ENCODE data around the gene TTLL11. TPM values are rescaled to one million over a fixed set of nuclear protein-coding genes. Genes with fewer than 3 reads are reported as not detected.

TTLL11 gene
- total RNA-seq, 1 donor = 6.2 TPM

- no peaks in the 10 kb centered on the region for H3K9me3 ChIP-seq (ENCODE audit: low read depth, low read length)
- no peaks in the 10 kb centered on the region for H4K20me1 ChIP-seq (ENCODE audit: insufficient read depth, low read length)
- H3K27ac ChIP-seq (ENCODE audit: low read depth, low read length) = no peak overlapping the region
- H3K36me3 ChIP-seq (ENCODE audit: insufficient read depth, low read length) = no peaks in the 10 kb centered on the region
- TF ChIP-seq, protein P1, sequence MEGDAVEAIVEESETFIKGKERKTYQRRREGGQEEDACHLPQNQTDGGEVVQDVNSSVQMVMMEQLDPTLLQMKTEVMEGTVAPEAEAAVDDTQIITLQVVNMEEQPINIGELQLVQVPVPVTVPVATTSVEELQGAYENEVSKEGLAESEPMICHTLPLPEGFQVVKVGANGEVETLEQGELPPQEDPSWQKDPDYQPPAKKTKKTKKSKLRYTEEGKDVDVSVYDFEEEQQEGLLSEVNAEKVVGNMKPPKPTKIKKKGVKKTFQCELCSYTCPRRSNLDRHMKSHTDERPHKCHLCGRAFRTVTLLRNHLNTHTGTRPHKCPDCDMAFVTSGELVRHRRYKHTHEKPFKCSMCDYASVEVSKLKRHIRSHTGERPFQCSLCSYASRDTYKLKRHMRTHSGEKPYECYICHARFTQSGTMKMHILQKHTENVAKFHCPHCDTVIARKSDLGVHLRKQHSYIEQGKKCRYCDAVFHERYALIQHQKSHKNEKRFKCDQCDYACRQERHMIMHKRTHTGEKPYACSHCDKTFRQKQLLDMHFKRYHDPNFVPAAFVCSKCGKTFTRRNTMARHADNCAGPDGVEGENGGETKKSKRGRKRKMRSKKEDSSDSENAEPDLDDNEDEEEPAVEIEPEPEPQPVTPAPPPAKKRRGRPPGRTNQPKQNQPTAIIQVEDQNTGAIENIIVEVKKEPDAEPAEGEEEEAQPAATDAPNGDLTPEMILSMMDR (IDR thresholded peaks at IDR 0.05; ENCODE audit: extremely low read depth, low read depth, low read length) = no peak
- no peak overlapping the region for H3K4me2 ChIP-seq (ENCODE audit: insufficient read depth, low read length)
- peak; percentile 31 for DNase-seq (ENCODE audit: insufficient read length, low spot score, missing footprints)
- no peak overlapping the region for H3K4me3 ChIP-seq (ENCODE audit: insufficient read depth, low read length)
- no peak overlapping the region for H2AFZ ChIP-seq (ENCODE audit: low read length)
- no peaks in the 10 kb centered on the region for H3K27me3 ChIP-seq (ENCODE audit: insufficient read depth, low read length)
- peaks cover 2% of the 10 kb centered on the region for H3K4me1 ChIP-seq (ENCODE audit: insufficient read depth, low read length)
- no peaks in the 10 kb centered on the region for H3K79me2 ChIP-seq (ENCODE audit: insufficient read depth, low read length)
Observed at GRCh38 chr9:121823451-121824169, 269.5 kb downstream of the TTLL11 start.

DNA sequence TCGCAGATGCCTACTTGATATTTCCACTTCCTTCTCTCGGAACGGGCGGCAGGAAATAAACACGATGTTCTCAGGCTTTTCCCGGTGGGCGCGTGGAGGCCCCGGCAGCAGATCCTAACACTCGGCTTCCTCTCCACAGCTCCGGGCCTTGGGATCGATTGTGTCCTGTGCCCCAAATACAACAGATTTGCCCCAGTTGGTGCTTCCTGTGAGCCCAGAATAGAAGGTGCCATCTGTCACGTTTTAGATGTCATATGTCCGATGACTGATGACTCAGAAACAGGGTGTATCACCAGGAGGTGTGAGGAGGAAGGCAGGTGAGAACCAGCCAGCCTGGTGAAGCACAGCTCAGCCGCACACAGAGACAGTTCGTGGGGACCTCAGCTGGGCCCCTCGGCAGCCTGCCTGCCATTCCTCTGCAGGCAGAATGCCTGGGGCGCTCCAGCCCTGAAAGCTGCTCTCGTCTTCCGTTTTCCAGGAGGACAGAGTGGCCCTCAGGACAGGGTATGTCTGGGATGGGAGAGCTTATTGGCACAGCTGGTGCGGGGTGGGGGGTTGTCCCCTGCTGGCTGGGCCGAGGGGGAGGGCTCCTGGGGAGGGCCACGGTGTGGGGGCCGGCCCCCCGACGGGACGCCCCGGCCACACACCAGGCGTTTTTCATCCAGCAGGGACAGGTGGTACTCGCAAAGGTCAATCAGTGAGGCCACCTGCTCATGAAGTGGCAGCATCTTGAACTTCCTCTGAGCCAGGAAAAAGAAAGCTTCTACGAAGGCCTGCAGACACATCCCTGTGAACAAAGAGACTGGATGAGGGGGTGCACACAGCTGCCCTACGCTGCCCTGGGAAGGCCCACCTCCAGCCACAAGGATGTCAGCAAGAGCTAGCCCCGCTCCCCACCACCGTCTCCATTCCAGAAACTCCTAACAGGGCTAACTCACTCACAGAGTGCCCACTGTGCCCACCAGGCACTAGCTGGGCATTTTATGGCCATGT, 270.7 kb downstream of the TTLL11 start:
- Histone ChIP-seq H3K4me1 (ENCODE audit: insufficient read depth, low read length) (peaks cover 2% of the 10 kb centered on the region), H3K4me3 (ENCODE audit: insufficient read depth, low read length) (no peak overlapping the region)

DNA sequence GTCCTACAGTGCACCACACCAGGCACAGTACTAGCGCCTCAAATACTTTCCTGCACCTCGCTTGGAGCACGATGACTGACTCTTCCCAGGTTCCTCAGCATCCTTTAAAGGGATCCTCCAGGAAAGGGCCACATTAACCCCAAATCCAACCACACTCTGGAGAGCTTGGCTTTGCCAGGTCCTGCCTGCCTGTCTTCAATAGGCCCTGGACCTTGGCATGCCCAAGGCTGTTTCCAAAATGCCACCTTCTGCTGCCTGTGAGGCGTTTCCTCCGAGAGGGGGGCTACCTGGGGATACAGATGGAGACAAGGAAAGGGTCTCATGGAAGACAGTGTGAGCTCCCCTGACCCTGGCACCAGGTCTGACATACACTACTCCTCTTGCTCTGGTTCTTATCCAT, 271.8 kb downstream of the TTLL11 start:
- H3K79me2 ChIP-seq (ENCODE audit: insufficient read depth, low read length) = no peaks in the 10 kb centered on the region

More for the DNA sequence above, 270.7 kb downstream of the TTLL11 start:
- Histone ChIP-seq H3K36me3 (ENCODE audit: insufficient read depth, low read length) (no peaks in the 10 kb centered on the region), H3K79me2 (ENCODE audit: insufficient read depth, low read length) (no peaks in the 10 kb centered on the region), H3K4me2 (ENCODE audit: insufficient read depth, low read length) (no peak overlapping the region), H3K27me3 (ENCODE audit: insufficient read depth, low read length) (no peaks in the 10 kb centered on the region), H3K27ac (ENCODE audit: low read depth, low read length) (no peak overlapping the region), H3K9me3 (ENCODE audit: low read depth, low read length) (no peaks in the 10 kb centered on the region), H2AFZ (ENCODE audit: low read length) (no peak overlapping the region), H4K20me1 (ENCODE audit: insufficient read depth, low read length) (no peaks in the 10 kb centered on the region)
- TF ChIP-seq, protein P1 (IDR thresholded peaks at IDR 0.05; ENCODE audit: extremely low read depth, low read depth, low read length) = no peak
- DNase-seq (ENCODE audit: insufficient read length, low spot score, missing footprints) = peak; percentile 76

More for the DNA sequence above, 271.8 kb downstream of the TTLL11 start:
- no peak overlapping the region for H3K27ac ChIP-seq (ENCODE audit: low read depth, low read length)
- no peak overlapping the region for H2AFZ ChIP-seq (ENCODE audit: low read length)
- no peaks in the 10 kb centered on the region for H3K36me3 ChIP-seq (ENCODE audit: insufficient read depth, low read length)
- TF ChIP-seq, protein P1 (IDR thresholded peaks at IDR 0.05; ENCODE audit: extremely low read depth, low read depth, low read length) = no peak
- no peak overlapping the region for H3K4me3 ChIP-seq (ENCODE audit: insufficient read depth, low read length)
- DNase-seq (ENCODE audit: insufficient read length, low spot score, missing footprints) = peak; percentile 63
- H3K9me3 ChIP-seq (ENCODE audit: low read depth, low read length) = no peaks in the 10 kb centered on the region
- no peaks in the 10 kb centered on the region for H4K20me1 ChIP-seq (ENCODE audit: insufficient read depth, low read length)
- no peaks in the 10 kb centered on the region for H3K27me3 ChIP-seq (ENCODE audit: insufficient read depth, low read length)
- peaks cover 2% of the 10 kb centered on the region for H3K4me1 ChIP-seq (ENCODE audit: insufficient read depth, low read length)
- no peak overlapping the region for H3K4me2 ChIP-seq (ENCODE audit: insufficient read depth, low read length)
